Esophagus muscularis mucosa (tissue), 3 donors: Measurements from ENCODE around the gene SLC22A8.

Experiments used
- POLR2AphosphoS5 ChIP-seq, 2 donors: sonication (generic); formaldehyde crosslinking; IDR thresholded peaks; one replicate each; pipeline ENCODE4 v1.6.1; 2017; ENCODE audit warnings: antibody characterized with exemption in 2 of 2
- TF ChIP-seq, protein P1 (sequence below), 3 experiments: fragments of 200-600 bp in 2 of 3; fragments of 450-650 bp in 1 of 3; sonication (generic) in 2 of 3; IDR thresholded peaks; one replicate each; pipeline ENCODE4 v1.5.1; 2017 to 2019; ENCODE audit warnings: antibody characterized with exemption in 3 of 3, mild to moderate bottlenecking in 2 of 3, moderate library complexity in 1 of 3

DNA sequence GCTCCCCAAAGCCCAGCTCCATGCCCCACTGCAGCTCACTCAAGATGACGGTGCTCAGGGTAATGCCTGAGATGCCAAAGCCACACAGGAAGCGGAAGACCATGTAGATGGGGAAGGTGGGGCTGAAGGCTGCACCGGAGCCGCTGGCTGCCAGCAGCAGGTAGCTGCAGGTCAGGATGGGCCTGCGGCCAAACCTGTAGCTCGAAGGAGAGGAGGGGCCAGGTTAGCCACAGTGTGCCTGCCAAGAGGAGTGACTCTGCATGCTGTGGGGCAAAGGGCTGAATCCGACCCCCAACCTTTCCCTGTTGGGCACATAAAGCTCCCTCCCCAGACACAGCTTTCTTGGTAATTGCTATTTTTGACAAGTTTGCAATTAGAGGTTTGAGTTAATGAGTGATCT, 16.0 kb downstream of the SLC22A8 start:
- TF ChIP-seq, protein P1, sequence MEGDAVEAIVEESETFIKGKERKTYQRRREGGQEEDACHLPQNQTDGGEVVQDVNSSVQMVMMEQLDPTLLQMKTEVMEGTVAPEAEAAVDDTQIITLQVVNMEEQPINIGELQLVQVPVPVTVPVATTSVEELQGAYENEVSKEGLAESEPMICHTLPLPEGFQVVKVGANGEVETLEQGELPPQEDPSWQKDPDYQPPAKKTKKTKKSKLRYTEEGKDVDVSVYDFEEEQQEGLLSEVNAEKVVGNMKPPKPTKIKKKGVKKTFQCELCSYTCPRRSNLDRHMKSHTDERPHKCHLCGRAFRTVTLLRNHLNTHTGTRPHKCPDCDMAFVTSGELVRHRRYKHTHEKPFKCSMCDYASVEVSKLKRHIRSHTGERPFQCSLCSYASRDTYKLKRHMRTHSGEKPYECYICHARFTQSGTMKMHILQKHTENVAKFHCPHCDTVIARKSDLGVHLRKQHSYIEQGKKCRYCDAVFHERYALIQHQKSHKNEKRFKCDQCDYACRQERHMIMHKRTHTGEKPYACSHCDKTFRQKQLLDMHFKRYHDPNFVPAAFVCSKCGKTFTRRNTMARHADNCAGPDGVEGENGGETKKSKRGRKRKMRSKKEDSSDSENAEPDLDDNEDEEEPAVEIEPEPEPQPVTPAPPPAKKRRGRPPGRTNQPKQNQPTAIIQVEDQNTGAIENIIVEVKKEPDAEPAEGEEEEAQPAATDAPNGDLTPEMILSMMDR (IDR thresholded peaks at IDR 0.05) = no peak
- no peak for TF ChIP-seq POLR2AphosphoS5 (IDR thresholded peaks at IDR 0.05)
